ENCODE measurements around the gene EIF2D.

DNA sequence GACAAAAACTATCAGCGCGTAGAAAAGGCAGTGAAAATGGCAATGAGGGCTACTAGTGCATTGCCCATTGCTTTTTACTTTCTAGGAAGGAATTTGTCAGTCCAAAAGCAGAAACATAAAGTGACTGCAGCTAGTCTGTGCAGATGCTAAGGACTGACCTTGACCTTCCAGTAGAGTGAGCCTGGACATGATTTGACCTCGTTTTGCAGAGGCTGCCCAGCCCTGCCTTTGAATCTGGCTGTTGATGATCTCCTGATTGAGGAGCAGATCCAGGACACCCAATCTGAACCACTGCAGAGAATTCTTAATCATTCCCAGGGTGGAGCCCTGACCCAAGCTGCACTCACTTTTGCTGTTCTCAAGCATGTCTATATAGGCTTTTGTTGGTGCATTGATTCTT, 44.7 kb upstream of the EIF2D start:
- TF ChIP-seq, protein P1, sequence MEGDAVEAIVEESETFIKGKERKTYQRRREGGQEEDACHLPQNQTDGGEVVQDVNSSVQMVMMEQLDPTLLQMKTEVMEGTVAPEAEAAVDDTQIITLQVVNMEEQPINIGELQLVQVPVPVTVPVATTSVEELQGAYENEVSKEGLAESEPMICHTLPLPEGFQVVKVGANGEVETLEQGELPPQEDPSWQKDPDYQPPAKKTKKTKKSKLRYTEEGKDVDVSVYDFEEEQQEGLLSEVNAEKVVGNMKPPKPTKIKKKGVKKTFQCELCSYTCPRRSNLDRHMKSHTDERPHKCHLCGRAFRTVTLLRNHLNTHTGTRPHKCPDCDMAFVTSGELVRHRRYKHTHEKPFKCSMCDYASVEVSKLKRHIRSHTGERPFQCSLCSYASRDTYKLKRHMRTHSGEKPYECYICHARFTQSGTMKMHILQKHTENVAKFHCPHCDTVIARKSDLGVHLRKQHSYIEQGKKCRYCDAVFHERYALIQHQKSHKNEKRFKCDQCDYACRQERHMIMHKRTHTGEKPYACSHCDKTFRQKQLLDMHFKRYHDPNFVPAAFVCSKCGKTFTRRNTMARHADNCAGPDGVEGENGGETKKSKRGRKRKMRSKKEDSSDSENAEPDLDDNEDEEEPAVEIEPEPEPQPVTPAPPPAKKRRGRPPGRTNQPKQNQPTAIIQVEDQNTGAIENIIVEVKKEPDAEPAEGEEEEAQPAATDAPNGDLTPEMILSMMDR (IDR thresholded peaks at IDR 0.05), result no peak
- TF ChIP-seq POLR2A (IDR thresholded peaks at IDR 0.05), result no peak
